ENCODE measurements around the gene VWA5B2.

Gene VWA5B2

DNA sequence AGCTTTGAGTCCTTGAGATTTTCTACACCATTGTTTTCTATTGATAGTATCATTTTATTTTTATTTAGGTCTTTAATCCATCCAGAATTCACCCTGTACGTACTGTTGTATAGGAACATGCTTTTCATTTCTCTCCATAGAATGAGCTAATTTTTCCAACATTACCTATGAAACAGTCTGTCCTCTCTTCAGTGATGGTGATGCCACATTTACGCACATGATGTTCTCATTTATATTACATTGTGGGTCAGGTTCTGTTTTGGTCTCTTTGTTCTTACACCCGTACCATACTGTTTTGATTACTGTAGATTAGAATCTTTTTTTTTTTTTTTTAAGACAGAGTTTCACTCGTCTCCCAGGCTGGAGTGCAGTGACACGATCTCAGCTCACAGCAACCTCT is 17.7 kb upstream of the VWA5B2 start:
- no peak for DNase-seq (ENCODE audit: low spot score)
- TF ChIP-seq, protein P1, sequence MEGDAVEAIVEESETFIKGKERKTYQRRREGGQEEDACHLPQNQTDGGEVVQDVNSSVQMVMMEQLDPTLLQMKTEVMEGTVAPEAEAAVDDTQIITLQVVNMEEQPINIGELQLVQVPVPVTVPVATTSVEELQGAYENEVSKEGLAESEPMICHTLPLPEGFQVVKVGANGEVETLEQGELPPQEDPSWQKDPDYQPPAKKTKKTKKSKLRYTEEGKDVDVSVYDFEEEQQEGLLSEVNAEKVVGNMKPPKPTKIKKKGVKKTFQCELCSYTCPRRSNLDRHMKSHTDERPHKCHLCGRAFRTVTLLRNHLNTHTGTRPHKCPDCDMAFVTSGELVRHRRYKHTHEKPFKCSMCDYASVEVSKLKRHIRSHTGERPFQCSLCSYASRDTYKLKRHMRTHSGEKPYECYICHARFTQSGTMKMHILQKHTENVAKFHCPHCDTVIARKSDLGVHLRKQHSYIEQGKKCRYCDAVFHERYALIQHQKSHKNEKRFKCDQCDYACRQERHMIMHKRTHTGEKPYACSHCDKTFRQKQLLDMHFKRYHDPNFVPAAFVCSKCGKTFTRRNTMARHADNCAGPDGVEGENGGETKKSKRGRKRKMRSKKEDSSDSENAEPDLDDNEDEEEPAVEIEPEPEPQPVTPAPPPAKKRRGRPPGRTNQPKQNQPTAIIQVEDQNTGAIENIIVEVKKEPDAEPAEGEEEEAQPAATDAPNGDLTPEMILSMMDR (IDR thresholded peaks at IDR 0.05; ENCODE audit: borderline replicate concordance, control extremely low read depth, extremely low read depth, insufficient read depth, missing control alignments), result no peak
- in situ Hi-C loops (cut with MboI; ENCODE audit: low sequenced_read_pairs, unreplicated experiment), result no loop called here

DNA sequence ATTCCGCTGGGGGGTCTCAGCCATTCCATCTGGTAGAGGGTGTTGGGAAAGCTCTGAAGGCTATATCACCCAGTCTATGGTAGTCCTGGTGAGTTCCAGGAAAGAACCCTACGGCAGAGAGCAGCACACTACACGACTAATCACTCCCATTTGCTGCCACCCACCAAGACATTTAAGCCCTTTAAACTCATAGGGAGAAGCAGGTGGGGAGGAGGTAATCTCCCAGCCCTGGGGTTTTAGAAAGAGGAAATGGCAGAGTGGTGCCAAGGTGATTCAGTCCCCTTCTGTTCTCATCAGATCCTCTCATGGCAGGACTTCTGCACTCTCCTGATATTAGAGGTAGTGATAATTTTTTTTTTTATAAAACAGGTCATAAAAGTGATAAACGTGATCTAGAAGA is 10.6 kb upstream of the VWA5B2 start:
- TF ChIP-seq, protein P1 (IDR thresholded peaks at IDR 0.05; ENCODE audit: borderline replicate concordance, control extremely low read depth, extremely low read depth, insufficient read depth, missing control alignments), result no peak
- in situ Hi-C loops (cut with MboI; ENCODE audit: low sequenced_read_pairs, unreplicated experiment), result no loop called here
- no peak for DNase-seq (ENCODE audit: low spot score)

DNA sequence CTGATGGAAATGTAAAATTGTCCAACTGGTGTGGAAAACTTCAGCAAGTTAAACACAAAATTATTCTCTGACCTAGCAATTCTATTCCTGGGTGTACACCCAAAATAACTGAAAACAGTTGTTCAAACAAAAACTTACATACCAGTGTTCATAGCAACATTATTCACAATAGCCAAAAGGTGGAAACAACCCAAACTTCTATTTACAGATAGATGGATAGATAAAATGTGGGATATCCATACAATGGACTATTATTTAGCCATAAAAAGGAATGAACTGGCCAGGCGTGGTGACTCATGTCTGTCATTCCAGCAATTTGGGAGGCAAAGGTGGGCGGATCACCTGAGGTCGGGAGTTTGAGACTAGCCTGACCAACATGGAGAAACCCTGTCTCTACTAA is 6.9 kb upstream of the VWA5B2 start:
- DNase-seq (ENCODE audit: low spot score), result no peak
- in situ Hi-C loops (cut with MboI; ENCODE audit: low sequenced_read_pairs, unreplicated experiment), result no loop called here
- TF ChIP-seq, protein P1 (IDR thresholded peaks at IDR 0.05; ENCODE audit: borderline replicate concordance, control extremely low read depth, extremely low read depth, insufficient read depth, missing control alignments), result no peak

DNA sequence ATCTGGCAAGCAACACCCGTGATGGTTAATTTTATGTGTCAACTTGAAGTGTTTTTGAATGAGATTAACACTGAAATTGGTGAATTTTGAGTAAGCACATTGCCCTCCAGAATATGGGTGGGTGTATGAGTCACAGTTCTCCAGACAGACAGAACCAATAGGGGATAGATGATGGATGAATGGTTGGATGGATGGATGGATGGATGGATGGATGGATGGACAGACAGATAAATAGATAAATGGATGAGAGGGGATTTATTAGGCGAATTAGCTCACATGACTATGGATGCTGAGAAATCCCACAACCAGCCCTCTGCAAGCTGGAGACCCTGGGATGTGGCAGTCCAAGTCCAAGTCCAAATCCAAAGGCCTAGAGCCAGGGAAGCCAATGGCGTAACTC is 5.4 kb upstream of the VWA5B2 start:
- TF ChIP-seq, protein P1 (IDR thresholded peaks at IDR 0.05; ENCODE audit: borderline replicate concordance, control extremely low read depth, extremely low read depth, insufficient read depth, missing control alignments), result no peak
- no peak for DNase-seq (ENCODE audit: low spot score)
- in situ Hi-C loops (cut with MboI; ENCODE audit: low sequenced_read_pairs, unreplicated experiment), result no loop called here

DNA sequence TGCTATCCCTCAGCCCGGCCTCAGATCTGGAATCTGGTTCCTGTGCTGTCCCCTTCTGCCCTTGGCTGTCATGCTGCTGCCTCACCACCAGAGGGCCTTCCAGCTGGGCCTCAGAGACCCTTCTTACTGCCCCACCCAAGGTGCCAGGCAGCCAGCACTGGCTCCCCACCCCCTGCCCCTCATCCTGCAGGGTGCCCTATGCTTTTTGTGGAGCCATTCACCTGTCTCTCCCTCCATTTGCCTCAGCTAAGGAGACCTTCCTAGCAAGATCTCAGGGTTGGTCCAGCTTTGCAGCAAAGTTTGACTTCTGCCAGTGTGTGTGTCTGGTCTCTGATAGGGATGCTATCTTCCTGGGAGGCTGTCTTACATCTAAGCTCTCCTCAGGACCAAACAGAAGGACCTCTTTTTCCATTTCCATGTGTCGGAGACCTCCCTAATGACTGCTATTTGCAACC is 1.9 kb upstream of the VWA5B2 start:
- TF ChIP-seq, protein P1 (IDR thresholded peaks at IDR 0.05; ENCODE audit: borderline replicate concordance, control extremely low read depth, extremely low read depth, insufficient read depth, missing control alignments), result peak; percentile 86
- peak; percentile 80 for DNase-seq (ENCODE audit: low spot score)
- in situ Hi-C loops (cut with MboI; ENCODE audit: low sequenced_read_pairs, unreplicated experiment), result loop anchor here (25.0 kb wide), 1 partner anchor 340 kb away; the partner anchor contains the start of gene PARL

DNA sequence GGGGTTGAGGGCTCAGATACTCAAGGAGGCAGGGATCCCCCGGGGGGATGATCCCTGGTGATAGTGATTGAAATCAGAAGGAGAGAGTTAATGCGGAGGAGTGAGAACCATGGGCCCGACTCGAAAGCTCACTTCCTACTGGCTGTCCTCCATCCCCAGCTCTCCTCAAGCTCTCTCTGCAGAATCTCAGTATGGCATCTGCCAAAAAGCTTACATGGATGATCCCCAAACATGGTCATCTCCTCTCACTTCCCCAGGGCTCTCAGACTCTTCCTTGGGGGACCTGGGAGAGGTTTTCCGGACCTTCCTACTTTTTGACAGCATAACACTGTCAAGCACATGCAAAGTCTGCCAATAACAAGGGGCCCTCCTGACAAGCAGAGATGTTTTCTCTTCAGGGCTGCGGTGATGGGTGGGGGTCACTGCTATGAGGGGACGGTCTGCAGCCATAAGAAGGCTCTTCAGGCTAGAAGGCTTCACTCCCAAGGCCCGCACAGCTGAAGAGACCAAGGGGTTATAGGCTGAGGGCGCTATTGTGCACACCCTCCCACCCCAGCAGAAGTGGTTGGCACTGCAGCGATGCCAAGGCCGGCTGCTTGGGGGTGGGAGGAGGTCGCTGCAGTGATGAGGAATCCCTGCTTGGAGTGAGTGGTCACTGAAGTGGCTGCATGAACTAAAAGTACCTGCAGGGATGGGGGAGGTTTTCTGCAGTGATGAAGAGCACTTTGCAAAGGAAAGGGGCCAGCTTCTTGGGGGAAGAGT is 828 bp upstream of the VWA5B2 start:
- in situ Hi-C loops (cut with MboI; ENCODE audit: low sequenced_read_pairs, unreplicated experiment), result loop anchor here (25.0 kb wide), 1 partner anchor 341 kb away; the partner anchor contains the start of gene PARL
- peak; percentile 37 for DNase-seq (ENCODE audit: low spot score)

More for the DNA sequence above, 828 bp upstream of the VWA5B2 start:
- TF ChIP-seq, protein P1 (IDR thresholded peaks at IDR 0.05; ENCODE audit: borderline replicate concordance, control extremely low read depth, extremely low read depth, insufficient read depth, missing control alignments), result no peak
